B cell (primary cell): ENCODE data around the gene EXD3. TPM values are rescaled to one million over a fixed set of nuclear protein-coding genes. Genes with fewer than 3 reads are reported as not detected.
A peak's percentile ranks its signal among the peaks of the same experiment; 100 is the strongest.
"Not testable (repeated sequence)": the region's sequence is repeated elsewhere in the genome, so short reads cannot be mapped to it uniquely, and the experiment has no call there.

Source experiments
- ATAC-seq: fragments of 200-7000 bp; cut with Tn5 transposase; one replicate; pipeline ENCODE4 v1.10.0; 2021; ENCODE audit warnings: low read depth, mild to moderate bottlenecking, moderate number of reproducible peaks, moderate library complexity
- CTCF ChIA-PET: fragments of 350-600 bp; sonication (Branson Sonifier 250); formaldehyde crosslinking; loops from one replicate; lab custom pipeline; 2021; ENCODE audit warnings: antibody characterized with exemption, inconsistent platforms; lab: Charles Lee
- POLR2A ChIA-PET: fragments of 350-600 bp; sonication (Branson Sonifier 250); formaldehyde crosslinking; loops from one replicate; lab custom pipeline; 2021; ENCODE audit warnings: antibody characterized with exemption; lab: Charles Lee
- DNase-seq: peaks from one replicate; pipeline ENCODE4 v3.0.0; 2013
- H2AFZ ChIP-seq: 2 replicates; pipeline ENCODE4 v1.6.1; 2012; ENCODE audit warnings: mild to moderate bottlenecking, low read depth, low read length; ENCODE audit not compliant: insufficient read depth, poor library complexity, severe bottlenecking
- H3K27ac ChIP-seq, 2 donors: 1 replicate in 1 of 2; 2 replicates in 1 of 2; pipeline ENCODE4 v1.5.1; 2012 to 2013; ENCODE audit warnings: low read length in 2 of 2, mild to moderate bottlenecking in 2 of 2, moderate library complexity in 1 of 2
- H3K27me3 ChIP-seq, 4 experiments: fragments of 200-600 bp in 1 of 4; sonication (generic) in 1 of 4; replicated peaks in 1 of 4; 1 replicate in 2 of 4; 2 replicates in 2 of 4; pipeline versions ENCODE4 v1.6.1 to v1.7.0; 2013 to 2016; ENCODE audit warnings: low read length in 3 of 4, mild to moderate bottlenecking in 2 of 4, mixed read lengths in 1 of 4, moderate library complexity in 1 of 4; ENCODE audit not compliant: insufficient read depth in 4 of 4, control insufficient read depth in 3 of 4; ENCODE audit errors: control extremely low read depth in 1 of 4
- H3K36me3 ChIP-seq, 2 experiments: replicated peaks in 1 of 2; 1 replicate in 1 of 2; 2 replicates in 1 of 2; pipeline versions ENCODE4 v1.6.1 to v1.7.1; 2013; ENCODE audit warnings: low read length in 1 of 2; ENCODE audit not compliant: insufficient read depth in 2 of 2, control insufficient read depth in 1 of 2; ENCODE audit errors: control extremely low read depth in 1 of 2, extremely low read depth in 1 of 2
- H3K4me1 ChIP-seq, 2 donors: fragments of 200-600 bp in 1 of 2; sonication (generic) in 1 of 2; 1 replicate in 1 of 2; 2 replicates in 1 of 2; pipeline versions ENCODE4 v1.5.1 to v1.6.1; 2013 to 2017; ENCODE audit warnings: low read length in 2 of 2; ENCODE audit not compliant: control insufficient read depth in 2 of 2, insufficient read depth in 2 of 2
- H3K4me2 ChIP-seq: replicated peaks from 2 replicates; pipeline ENCODE3; 2012; ENCODE audit warnings: mild to moderate bottlenecking, low read depth, low read length; ENCODE audit not compliant: poor library complexity, severe bottlenecking
- H3K4me3 ChIP-seq, 5 experiments: fragments of 200-600 bp in 1 of 5; sonication (generic) in 1 of 5; 1 replicate in 3 of 5; 2 replicates in 2 of 5; pipeline versions ENCODE4 v1.5.1 to v1.7.0; 2011 to 2016; ENCODE audit warnings: low read length in 4 of 5, mild to moderate bottlenecking in 4 of 5, low read depth in 2 of 5, control low read depth in 1 of 5, moderate library complexity in 1 of 5; ENCODE audit not compliant: insufficient read depth in 1 of 5; ENCODE audit errors: control extremely low read depth in 1 of 5, extremely low read depth in 1 of 5
- H3K79me2 ChIP-seq: fragments of 200-600 bp; sonication (generic); one replicate; pipeline ENCODE4 v1.6.0; 2016; ENCODE audit warnings: low read length; ENCODE audit not compliant: control insufficient read depth, insufficient read depth
- H3K9ac ChIP-seq: fragments of 200-600 bp; sonication (generic); 2 replicates; pipeline ENCODE4 v1.6.1; 2017; ENCODE audit warnings: mild to moderate bottlenecking, low read length, moderate library complexity
- H3K9me3 ChIP-seq, 3 donors: one replicate each; pipeline versions ENCODE4 v1.6.1 to v1.7.1; 2013; ENCODE audit warnings: low read length in 2 of 3; ENCODE audit not compliant: control insufficient read depth in 2 of 3, insufficient read depth in 1 of 3; ENCODE audit errors: control extremely low read depth in 1 of 3
- H4K20me1 ChIP-seq: 2 replicates; pipeline ENCODE4 v1.6.0; 2012; ENCODE audit warnings: mild to moderate bottlenecking, low read length; ENCODE audit not compliant: insufficient read depth, control insufficient read depth, poor library complexity, severe bottlenecking
- H3K27ac Mint-ChIP-seq: one replicate; pipeline ENCODE4 v1.8.0; 2021; ENCODE audit warnings: mixed read lengths
- H3K27me3 Mint-ChIP-seq: one replicate; pipeline ENCODE4 v1.8.0; 2021; ENCODE audit warnings: mixed read lengths
- H3K4me1 Mint-ChIP-seq: one replicate; pipeline ENCODE4 v1.8.0; 2021; ENCODE audit warnings: mixed read lengths
- H3K4me3 Mint-ChIP-seq: one replicate; pipeline ENCODE4 v1.8.0; 2021; ENCODE audit warnings: mixed read lengths
- H3K9me3 Mint-ChIP-seq: one replicate; pipeline ENCODE4 v1.8.0; 2022; ENCODE audit warnings: mixed read lengths; ENCODE audit not compliant: insufficient read depth
- EZH2 ChIP-seq: IDR thresholded peaks from 2 replicates; pipeline ENCODE4 v1.6.1; 2012; ENCODE audit warnings: borderline replicate concordance, low read depth, mild to moderate bottlenecking, moderate library complexity, low read length; ENCODE audit not compliant: insufficient read depth, poor library complexity, severe bottlenecking
- WGBS: methylation state at CpG from one replicate; pipeline ENCODE4 v1.1.5; 2013; ENCODE audit warnings: missing lambda C conversion rate; ENCODE audit not compliant: insufficient coverage; 5-methylcytosine and 5-hydroxymethylcytosine counted together
- intact Hi-C: fragments of 100-400 bp; cut with micrococcal nuclease; formaldehyde crosslinking; loops from one replicate; pipeline ENCODE4 v1.10.0; 2022
- polyA plus RNA-seq: library from polyadenylated mRNA; depleted of rRNA; stranded (reverse); fragments of >200 nt; gene quantifications from 2 replicates; pipeline ENCODE4 v1.2.3, GENCODE V29; 2012
- total RNA-seq, 2 donors: library from RNA; stranded (reverse); fragments of 120-200 nt in 1 of 2; gene quantifications; 1 replicate in 1 of 2; 2 replicates in 1 of 2; pipeline versions ENCODE4 v1.2.3 to v1.2.4, GENCODE V29; 2013 to 2022
- TF ChIP-seq, protein P1 (sequence below): fragments of 200-600 bp; IDR thresholded peaks from one replicate; pipeline ENCODE4 v1.8.0; 2022; ENCODE audit warnings: antibody characterized with exemption, mild to moderate bottlenecking

EXD3 gene
- total and polyA plus RNA-seq, 2 donors (not counting 1 experiment from before 2014, with no cell fraction given) = 22.5 to 23.7 TPM

DNA sequence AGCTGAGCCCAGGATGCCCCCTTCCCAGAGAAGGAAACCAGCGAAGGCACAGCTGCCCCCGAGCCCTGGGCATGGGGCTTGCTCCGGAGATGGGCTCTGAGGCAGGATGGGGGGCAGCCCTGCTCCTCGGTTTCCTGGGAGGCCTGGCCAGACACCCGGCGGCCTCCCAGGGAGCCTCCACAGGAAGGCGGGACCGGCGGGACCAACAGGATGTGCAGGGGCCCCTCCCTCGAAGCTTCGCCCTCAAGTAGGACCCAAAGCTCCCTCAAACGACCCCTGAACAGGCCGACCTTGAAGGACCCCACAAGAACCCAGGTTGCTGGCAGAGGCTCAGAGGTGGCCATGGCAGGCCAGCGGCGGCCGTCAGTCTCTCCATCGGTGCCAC, 11.7 kb downstream of the EXD3 start:
- H4K20me1 ChIP-seq = peaks cover 62% of the 10 kb centered on the region
- peak overlapping the region; percentile 65 for H3K4me2 ChIP-seq
- no peak for TF ChIP-seq EZH2
- TF ChIP-seq, protein P1, sequence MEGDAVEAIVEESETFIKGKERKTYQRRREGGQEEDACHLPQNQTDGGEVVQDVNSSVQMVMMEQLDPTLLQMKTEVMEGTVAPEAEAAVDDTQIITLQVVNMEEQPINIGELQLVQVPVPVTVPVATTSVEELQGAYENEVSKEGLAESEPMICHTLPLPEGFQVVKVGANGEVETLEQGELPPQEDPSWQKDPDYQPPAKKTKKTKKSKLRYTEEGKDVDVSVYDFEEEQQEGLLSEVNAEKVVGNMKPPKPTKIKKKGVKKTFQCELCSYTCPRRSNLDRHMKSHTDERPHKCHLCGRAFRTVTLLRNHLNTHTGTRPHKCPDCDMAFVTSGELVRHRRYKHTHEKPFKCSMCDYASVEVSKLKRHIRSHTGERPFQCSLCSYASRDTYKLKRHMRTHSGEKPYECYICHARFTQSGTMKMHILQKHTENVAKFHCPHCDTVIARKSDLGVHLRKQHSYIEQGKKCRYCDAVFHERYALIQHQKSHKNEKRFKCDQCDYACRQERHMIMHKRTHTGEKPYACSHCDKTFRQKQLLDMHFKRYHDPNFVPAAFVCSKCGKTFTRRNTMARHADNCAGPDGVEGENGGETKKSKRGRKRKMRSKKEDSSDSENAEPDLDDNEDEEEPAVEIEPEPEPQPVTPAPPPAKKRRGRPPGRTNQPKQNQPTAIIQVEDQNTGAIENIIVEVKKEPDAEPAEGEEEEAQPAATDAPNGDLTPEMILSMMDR = no peak
- Mint-ChIP-seq H3K27me3 (no peaks in the 10 kb centered on the region), H3K4me3 (peak overlapping the region; percentile 37), H3K9me3 (no peaks in the 10 kb centered on the region), H3K4me1 (peaks cover 17% of the 10 kb centered on the region), H3K27ac (no peak overlapping the region)
- H3K36me3 ChIP-seq = no peaks in the 10 kb centered on the region
- DNase-seq = no peak
- WGBS = 17% methylated on average over 13 of the region's 17 CpGs
- peaks cover 0 to 2% (median 0%) of the 10 kb centered on the region in 3 donors for H3K9me3 ChIP-seq
- H3K4me3 ChIP-seq = no peak overlapping the region
- ChIA-PET POLR2A (no interaction called here), CTCF (no interaction called here)
- no peak overlapping the region for H3K9ac ChIP-seq
- peaks cover 18 to 32% of the 10 kb centered on the region in 2 donors for H3K4me1 ChIP-seq
- H3K27ac ChIP-seq = no peak overlapping the region
- no peak overlapping the region for H2AFZ ChIP-seq
- intact Hi-C loops = no loop called here
- ATAC-seq = no peak
- peaks cover 0 to 26% (median 10%) of the 10 kb centered on the region in 4 experiments for H3K27me3 ChIP-seq
- H3K79me2 ChIP-seq = peaks cover 23% of the 10 kb centered on the region

DNA sequence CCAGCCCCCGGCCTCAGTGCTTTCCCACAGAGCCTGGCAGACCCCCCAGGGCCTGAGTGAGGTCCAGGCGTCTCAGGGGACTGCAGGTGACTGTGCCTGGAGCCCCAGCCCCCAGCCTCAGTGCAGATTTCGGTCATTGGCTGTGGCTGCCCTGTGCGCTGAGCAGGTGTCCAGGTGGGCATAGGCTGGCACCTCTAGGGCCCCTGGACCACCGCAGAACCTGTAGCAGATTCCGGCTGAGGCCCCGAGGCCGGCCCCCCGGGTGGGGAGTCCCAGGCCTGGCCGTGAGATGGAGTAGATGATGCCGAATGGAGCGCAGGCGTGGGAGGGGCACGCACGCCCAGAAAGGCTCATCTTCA, 12.1 kb downstream of the EXD3 start:
- Mint-ChIP-seq H3K27ac (no peak overlapping the region), H3K4me3 (no peak overlapping the region), H3K27me3 (no peaks in the 10 kb centered on the region), H3K9me3 (no peaks in the 10 kb centered on the region), H3K4me1 (peaks cover 17% of the 10 kb centered on the region)
- POLR2A ChIA-PET = no interaction called here
- Histone ChIP-seq H3K4me2 (peak overlapping the region; percentile 65), H2AFZ (no peak overlapping the region), H3K79me2 (peaks cover 23% of the 10 kb centered on the region), H3K9ac (no peak overlapping the region), H3K9me3 (peaks cover 0 to 2% (median 0%) of the 10 kb centered on the region in 3 donors), H3K36me3 (no peaks in the 10 kb centered on the region), H3K27me3 (peaks cover 0 to 27% (median 10%) of the 10 kb centered on the region in 4 experiments), H4K20me1 (peaks cover 62% of the 10 kb centered on the region), H3K4me1 (peaks cover 18 to 32% of the 10 kb centered on the region in 2 donors), H3K27ac (no peak overlapping the region), H3K4me3 (no peak overlapping the region)
- 76% methylated on average over 12 of the region's 15 CpGs for WGBS
- ATAC-seq (no peak), DNase-seq (no peak)
- CTCF ChIA-PET = no interaction called here
- intact Hi-C loops = no loop called here
- TF ChIP-seq, protein P1 = no peak
- TF ChIP-seq EZH2 = no peak

DNA sequence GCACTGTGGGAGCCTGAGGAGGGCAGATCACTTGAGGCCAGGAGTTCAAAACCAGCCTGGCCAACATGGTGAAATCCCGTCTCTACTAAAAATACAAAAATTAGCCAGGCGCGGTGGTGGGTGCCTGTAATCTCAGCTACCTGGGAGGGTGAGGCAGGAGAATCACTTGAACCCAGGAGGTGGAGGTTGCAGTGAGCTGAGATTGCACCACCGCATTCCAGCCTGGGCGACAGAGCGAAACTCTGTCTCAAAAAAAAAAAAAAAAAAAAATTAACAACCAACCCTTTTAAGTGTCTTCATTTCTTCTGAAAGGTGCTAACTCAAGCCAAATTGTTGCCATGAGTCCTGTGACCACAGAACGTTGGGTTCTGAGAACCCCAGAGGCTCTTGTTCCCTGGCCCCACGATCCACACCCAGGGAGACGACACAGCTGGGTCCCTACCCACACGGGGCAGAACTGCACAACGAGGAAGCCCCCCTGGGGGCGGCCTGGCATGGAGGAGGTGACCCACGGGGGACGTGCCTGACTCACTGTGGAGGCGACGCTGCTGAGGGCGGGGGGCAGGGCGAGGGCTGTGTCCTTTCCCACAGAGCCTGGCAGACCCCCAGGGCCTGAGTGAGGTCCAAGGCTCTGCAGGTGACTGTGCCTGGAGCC, 12.6 kb downstream of the EXD3 start:
- H3K27ac ChIP-seq, H3K27me3 Mint-ChIP-seq, H3K27ac Mint-ChIP-seq, H3K4me2 ChIP-seq, H2AFZ ChIP-seq, CTCF ChIA-PET, ATAC-seq, H3K36me3 ChIP-seq, H3K4me3 ChIP-seq, H3K9me3 ChIP-seq, H3K4me3 Mint-ChIP-seq, H3K9ac ChIP-seq, POLR2A ChIA-PET, intact Hi-C loops, DNase-seq, H3K9me3 Mint-ChIP-seq: not testable (repeated sequence)
- peaks cover 17% of the 10 kb centered on the region for H3K4me1 Mint-ChIP-seq
- peaks cover 62% of the 10 kb centered on the region for H4K20me1 ChIP-seq
- 48% methylated on average over 12 of the region's 18 CpGs for WGBS
- peaks cover 18 to 32% of the 10 kb centered on the region in 2 donors for H3K4me1 ChIP-seq
- peaks cover 0 to 27% (median 10%) of the 10 kb centered on the region in 4 experiments for H3K27me3 ChIP-seq
- H3K79me2 ChIP-seq = peaks cover 21% of the 10 kb centered on the region
